Activated naive CD4-positive, alpha-beta T cell treated with anti-CD3 and anti-CD28 coated beads for 36 hours (primary cell): ENCODE data around the gene LYPD6B. TPM values are rescaled to one million over a fixed set of nuclear protein-coding genes. Genes with fewer than 3 reads are reported as not detected.
A peak's percentile ranks its signal among the peaks of the same experiment; 100 is the strongest.

ENCODE experiments used
- CTCF ChIA-PET: fragments of 350-600 bp; sonication (Branson Sonifier 250); formaldehyde crosslinking; loops from one replicate; lab custom pipeline; 2021; ENCODE audit warnings: antibody characterized with exemption; lab: Charles Lee
- DNase-seq: peaks from one replicate; pipeline ENCODE4 v3.0.0-alpha.2; 2020
- H3K27ac Mint-ChIP-seq: one replicate; pipeline ENCODE4 v1.8.0; 2021; ENCODE audit warnings: mild to moderate bottlenecking, mixed read lengths
- H3K27me3 Mint-ChIP-seq: one replicate; pipeline ENCODE4 v1.8.0; 2021; ENCODE audit warnings: low read depth, mixed read lengths
- H3K36me3 Mint-ChIP-seq: one replicate; pipeline ENCODE4 v1.8.0; 2021; ENCODE audit warnings: low read depth, mixed read lengths
- H3K4me1 Mint-ChIP-seq: one replicate; pipeline ENCODE4 v1.8.0; 2021; ENCODE audit warnings: low read depth, mixed read lengths
- H3K4me3 Mint-ChIP-seq: one replicate; pipeline ENCODE4 v1.8.0; 2021; ENCODE audit warnings: mild to moderate bottlenecking, moderate library complexity, mixed read lengths
- H3K9me3 Mint-ChIP-seq: one replicate; pipeline ENCODE4 v1.8.0; 2021; ENCODE audit warnings: mixed read lengths
- intact Hi-C: fragments of 100-400 bp; cut with micrococcal nuclease; formaldehyde crosslinking; loops from one replicate; pipeline ENCODE4 v1.15.1; 2023
- total RNA-seq, 2 experiments: library from RNA; stranded (reverse); gene quantifications; one replicate each; pipeline ENCODE4 v1.2.3, GENCODE V29; 2021

The LYPD6B gene
- total RNA-seq, 2 experiments from 2014 or later: not detected

DNA sequence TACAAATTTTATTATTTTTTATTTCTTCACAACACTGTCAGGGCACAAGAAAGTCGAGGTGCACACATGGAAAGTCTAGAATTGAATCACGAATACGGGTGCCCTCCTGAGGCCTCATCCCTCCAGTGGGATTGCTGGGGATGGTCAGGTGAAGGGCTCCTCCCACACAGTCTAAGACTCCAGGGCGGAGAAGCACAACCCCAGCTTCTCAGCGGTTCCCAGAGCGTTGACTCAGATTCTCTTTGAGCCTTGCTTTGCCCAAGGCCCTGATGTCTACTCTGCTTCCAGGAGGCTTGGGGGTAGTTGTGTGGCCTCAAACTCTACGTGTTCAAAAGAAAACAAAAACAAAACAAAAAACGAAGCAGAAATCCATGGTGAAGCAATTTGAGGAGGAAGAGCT, 108.4 kb downstream of the LYPD6B start:
- H3K27ac Mint-ChIP-seq: no peak overlapping the region
- H3K4me1 Mint-ChIP-seq: no peaks in the 10 kb centered on the region
- no peaks in the 10 kb centered on the region for H3K36me3 Mint-ChIP-seq
- no peak for DNase-seq
- no peak overlapping the region for H3K4me3 Mint-ChIP-seq
- H3K9me3 Mint-ChIP-seq: no peaks in the 10 kb centered on the region
- intact Hi-C loops: no loop called here
- CTCF ChIA-PET: interaction anchor here (0.6 kb wide), 1 partner anchor 252 kb away, joined by 4 read pairs; no protein-coding TSS in a partner anchor
- peaks cover 4% of the 10 kb centered on the region for H3K27me3 Mint-ChIP-seq

DNA sequence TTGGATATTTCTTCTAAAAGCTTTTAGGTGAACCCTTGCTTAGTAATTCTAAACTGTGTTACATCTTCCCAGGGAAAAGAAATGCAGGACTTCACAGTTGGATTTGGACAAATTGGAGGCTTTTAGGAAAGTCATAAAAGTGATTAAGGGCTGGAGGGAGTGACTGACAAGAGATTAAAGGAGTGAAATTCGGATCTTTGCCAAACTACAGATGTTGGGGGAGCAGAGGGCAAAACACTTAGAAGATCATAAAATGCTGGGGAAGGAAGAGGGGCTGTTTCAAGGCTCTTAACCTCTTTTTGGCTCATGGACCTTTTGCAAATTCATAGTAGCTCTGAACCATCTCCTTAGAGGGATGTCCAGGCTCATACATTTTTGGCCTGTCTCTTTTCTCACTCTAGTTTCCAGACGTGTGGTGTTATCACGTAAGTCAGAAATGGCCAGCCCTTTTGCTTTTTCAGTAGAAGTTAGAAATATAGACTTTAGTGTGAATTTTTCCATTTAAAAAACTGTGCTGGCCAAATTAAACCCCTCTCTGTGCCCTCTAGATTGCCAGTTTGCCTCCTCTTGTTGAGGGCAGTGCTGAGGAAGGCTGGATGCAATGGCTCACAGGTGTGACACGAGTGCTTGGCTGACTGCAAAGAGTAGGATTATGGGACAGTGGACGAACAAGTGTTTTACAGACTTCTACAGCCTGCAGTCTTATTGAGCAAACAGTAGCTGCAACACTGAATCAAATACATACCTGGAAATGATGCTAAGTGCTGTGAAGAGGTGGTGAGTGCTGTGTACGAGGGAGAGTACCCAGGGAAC, 109.9 kb downstream of the LYPD6B start:
- H3K9me3 Mint-ChIP-seq: no peaks in the 10 kb centered on the region
- peaks cover 9% of the 10 kb centered on the region for H3K27me3 Mint-ChIP-seq
- DNase-seq: no peak

DNA sequence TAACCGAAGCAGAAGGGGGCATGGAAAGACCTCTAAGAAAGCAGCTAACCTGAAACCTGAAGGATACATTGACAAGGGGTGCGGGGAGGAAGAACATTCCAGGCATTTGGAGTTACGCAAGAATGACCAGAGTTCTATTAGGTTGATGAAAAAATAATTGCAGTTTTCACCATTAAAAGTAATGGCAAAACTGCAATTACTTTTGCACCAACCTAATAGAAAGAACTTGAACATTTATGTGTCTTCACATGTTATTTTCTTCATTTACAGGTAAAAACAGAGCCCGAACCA, 110.5 kb downstream of the LYPD6B start:
- intact Hi-C loops: no loop called here
- DNase-seq: no peak
- Mint-ChIP-seq H3K27ac (no peak overlapping the region), H3K4me3 (no peak overlapping the region), H3K27me3 (peaks cover 11% of the 10 kb centered on the region), H3K9me3 (no peaks in the 10 kb centered on the region), H3K4me1 (no peaks in the 10 kb centered on the region), H3K36me3 (no peaks in the 10 kb centered on the region)
- CTCF ChIA-PET: no interaction called here

More for the DNA sequence above, 109.9 kb downstream of the LYPD6B start:
- CTCF ChIA-PET: no interaction called here
- H3K36me3 Mint-ChIP-seq: no peaks in the 10 kb centered on the region
- H3K4me1 Mint-ChIP-seq: no peaks in the 10 kb centered on the region
- H3K4me3 Mint-ChIP-seq: no peak overlapping the region
- no peak overlapping the region for H3K27ac Mint-ChIP-seq
- intact Hi-C loops: no loop called here

DNA sequence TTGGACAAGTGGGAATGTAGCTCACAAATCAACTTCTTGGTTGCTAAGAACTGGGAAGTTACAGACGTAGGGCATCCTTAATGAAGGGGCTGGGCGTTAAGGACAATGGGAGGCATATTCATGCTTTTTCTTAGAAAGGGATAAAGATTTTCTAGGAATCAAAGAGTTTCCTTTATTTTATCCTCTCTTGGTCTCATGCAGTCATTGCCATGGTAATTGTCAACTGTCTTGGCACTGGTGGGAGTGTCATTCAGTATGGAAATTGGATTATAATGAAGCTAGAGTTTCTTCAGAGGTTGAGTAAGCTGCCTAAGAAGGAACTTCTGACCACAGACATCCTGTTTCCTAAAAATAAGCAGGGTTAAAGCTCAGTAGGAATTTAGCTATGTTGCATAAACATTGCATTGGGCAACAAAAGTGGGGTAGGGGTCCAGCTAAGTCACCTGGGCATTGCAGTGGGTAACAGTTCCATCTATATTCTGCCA, 114.0 kb downstream of the LYPD6B start:
- no peak for DNase-seq
- CTCF ChIA-PET: interaction anchor here (0.6 kb wide), 1 partner anchor 24 kb away, joined by 3 read pairs; no protein-coding TSS in a partner anchor
- H3K9me3 Mint-ChIP-seq: no peaks in the 10 kb centered on the region
- no peaks in the 10 kb centered on the region for H3K36me3 Mint-ChIP-seq
- peaks cover 11% of the 10 kb centered on the region for H3K27me3 Mint-ChIP-seq
- intact Hi-C loops: no loop called here
- H3K4me3 Mint-ChIP-seq: no peak overlapping the region
- H3K4me1 Mint-ChIP-seq: no peaks in the 10 kb centered on the region
- H3K27ac Mint-ChIP-seq: no peak overlapping the region

DNA sequence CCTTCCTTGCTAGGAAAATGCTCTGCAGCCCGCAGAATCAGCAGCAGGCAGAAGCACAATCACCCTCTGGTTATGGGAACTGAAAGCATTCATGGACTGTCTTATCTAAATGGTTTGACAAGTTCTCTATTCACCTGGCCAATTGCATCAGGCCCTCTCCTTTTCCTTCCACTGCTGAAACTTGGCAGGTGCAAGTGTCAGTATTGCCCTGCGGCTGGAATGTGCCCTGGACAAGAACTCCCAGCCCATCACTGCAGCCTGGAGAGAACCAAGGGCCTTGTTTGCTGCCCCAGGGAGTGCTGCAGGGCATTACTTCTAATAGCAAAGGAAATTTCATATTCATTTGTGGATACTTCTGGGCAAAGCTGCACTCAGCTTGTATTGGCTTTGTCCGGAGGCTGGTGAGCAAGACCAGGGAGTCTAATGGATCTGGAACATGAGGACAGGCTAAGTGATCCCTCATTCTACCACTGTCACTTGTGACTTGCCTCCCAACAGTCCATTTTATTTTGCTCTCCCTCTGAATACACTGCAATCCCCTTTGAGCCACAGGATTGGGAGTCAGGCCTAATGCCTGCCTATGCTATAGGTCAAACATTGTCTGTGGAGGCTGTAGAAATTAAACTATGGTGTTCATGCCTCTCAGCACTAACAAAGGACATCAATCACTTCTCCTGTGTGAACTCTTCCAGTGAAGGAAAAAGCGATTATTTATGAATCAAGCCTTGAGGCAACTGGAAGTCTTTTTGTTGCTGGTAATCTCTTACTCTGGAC, 116.9 kb downstream of the LYPD6B start:
- no peak overlapping the region for H3K27ac Mint-ChIP-seq
- H3K4me1 Mint-ChIP-seq: peaks cover 1% of the 10 kb centered on the region
- peaks cover 14% of the 10 kb centered on the region for H3K27me3 Mint-ChIP-seq
- H3K4me3 Mint-ChIP-seq: no peak overlapping the region
- no peaks in the 10 kb centered on the region for H3K36me3 Mint-ChIP-seq
- no peaks in the 10 kb centered on the region for H3K9me3 Mint-ChIP-seq
- no peak for DNase-seq
- intact Hi-C loops: no loop called here
- CTCF ChIA-PET: no interaction called here

DNA sequence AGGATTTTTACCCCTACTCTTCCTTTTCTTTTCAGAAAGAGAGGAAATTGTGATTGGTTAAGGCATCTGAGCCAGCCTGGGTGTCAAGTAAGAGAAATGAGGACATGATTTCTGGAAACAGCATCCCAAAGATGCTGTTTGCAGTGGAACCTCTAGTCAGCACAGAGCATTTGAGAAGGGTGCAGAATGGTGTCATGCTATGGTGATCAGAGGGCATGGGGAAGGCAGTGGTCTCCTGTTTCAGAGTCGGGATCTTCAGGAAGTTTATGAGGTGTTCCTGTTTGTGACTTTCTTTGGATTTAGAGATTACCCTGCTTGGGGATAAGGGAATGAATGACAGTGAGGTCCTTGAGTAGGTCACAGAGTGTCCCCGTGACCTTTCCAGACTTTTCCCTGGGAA, 117.5 kb downstream of the LYPD6B start:
- DNase-seq: no peak

DNA sequence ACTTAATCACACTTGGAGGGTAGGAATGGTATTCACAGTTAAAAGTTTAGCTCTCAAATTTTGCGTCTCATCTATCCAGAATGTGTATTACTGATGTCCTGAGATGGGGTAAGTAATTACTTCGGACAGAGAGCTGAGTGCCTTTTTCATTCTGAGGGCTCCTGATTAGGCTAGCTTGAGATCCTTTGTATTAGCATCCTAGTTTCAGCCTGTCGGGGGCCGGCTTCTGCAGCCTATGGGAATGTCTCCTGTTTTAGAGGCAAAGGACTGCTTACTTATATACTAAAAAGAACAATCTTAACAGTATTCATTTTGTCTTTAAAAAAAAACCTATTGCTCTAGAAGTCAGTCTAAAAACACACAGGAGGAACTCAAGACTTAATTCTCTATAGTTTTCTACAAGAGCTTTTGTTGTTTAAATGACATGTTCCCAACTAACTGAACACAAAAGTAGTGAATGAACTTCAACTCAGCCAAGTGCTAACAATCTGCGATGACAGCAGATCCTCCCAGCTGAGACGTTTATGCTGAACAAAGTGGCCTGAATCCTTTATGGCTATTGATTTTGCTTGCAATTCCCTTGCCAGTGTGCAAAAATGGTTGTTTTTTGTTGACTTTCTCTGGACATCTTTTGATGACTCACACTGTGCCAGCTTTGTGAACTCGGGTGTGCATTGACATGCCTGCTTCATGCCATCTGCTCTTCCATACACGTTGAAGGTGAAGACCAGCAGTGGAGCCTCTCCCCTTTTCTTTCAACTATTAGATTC, 118.7 kb downstream of the LYPD6B start:
- Mint-ChIP-seq H3K4me3 (no peak overlapping the region), H3K27me3 (peaks cover 16% of the 10 kb centered on the region), H3K4me1 (peaks cover 14% of the 10 kb centered on the region), H3K27ac (no peak overlapping the region), H3K9me3 (no peaks in the 10 kb centered on the region), H3K36me3 (no peaks in the 10 kb centered on the region)
- intact Hi-C loops: no loop called here
- no peak for DNase-seq
- CTCF ChIA-PET: no interaction called here

More for the DNA sequence above, 117.5 kb downstream of the LYPD6B start:
- Mint-ChIP-seq H3K4me1 (peaks cover 7% of the 10 kb centered on the region), H3K27me3 (peaks cover 14% of the 10 kb centered on the region), H3K27ac (no peak overlapping the region), H3K36me3 (no peaks in the 10 kb centered on the region), H3K9me3 (no peaks in the 10 kb centered on the region), H3K4me3 (no peak overlapping the region)
- intact Hi-C loops: no loop called here
- CTCF ChIA-PET: no interaction called here

DNA sequence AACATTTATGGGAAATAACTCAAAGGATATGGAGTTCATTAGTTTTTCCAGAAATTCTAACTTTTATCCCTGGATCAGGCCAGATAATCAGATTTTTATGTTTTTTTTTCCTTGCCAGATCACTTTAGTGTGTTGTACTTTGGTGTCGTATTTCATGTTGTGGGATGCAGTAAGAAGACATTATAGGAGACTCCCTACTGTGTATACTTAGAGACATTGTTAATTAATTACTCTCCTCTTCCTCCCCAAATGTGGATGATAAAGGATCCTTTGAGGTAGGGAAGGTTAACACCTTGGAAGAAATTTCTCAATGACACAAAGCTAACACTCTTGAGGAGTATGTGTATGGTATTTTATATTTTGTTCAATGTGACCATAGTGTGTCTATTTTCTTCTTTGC, 120.5 kb downstream of the LYPD6B start:
- H3K36me3 Mint-ChIP-seq: no peaks in the 10 kb centered on the region
- H3K27me3 Mint-ChIP-seq: peaks cover 21% of the 10 kb centered on the region
- H3K4me1 Mint-ChIP-seq: peaks cover 14% of the 10 kb centered on the region
- H3K4me3 Mint-ChIP-seq: no peak overlapping the region
- H3K27ac Mint-ChIP-seq: no peak overlapping the region
- intact Hi-C loops: no loop called here
- CTCF ChIA-PET: interaction anchor here (0.7 to 0.9 kb wide), 2 partner anchors 20 to 112 kb away, joined by 3 read pairs; no protein-coding TSS in a partner anchor
- H3K9me3 Mint-ChIP-seq: no peaks in the 10 kb centered on the region
- DNase-seq: no peak

DNA sequence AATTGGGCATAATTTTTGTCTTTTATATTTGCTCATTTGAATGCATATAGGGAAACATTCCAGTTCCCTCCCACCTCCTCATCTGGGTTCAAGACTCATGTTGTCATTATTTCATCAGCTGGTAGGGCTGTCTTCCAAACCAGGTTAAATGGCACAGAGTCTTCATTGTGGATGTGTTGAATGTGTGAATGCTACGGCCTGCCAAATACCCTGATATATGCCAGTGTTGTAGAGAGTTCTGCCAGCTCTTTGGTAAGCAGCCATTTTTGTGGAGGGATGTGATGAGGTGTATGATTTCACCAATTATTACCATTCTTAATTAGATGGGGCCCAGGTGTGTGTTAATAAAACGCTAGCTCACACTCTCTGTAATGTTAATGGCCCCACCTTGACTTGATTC, 121.7 kb downstream of the LYPD6B start:
- Mint-ChIP-seq H3K9me3 (no peaks in the 10 kb centered on the region), H3K4me3 (no peak overlapping the region), H3K36me3 (no peaks in the 10 kb centered on the region), H3K27ac (no peak overlapping the region), H3K4me1 (peaks cover 14% of the 10 kb centered on the region), H3K27me3 (peaks cover 24% of the 10 kb centered on the region)
- DNase-seq: no peak
- CTCF ChIA-PET: no interaction called here
- intact Hi-C loops: loop anchor here (10.0 kb wide), 1 partner anchor 635 kb away; no protein-coding TSS in a partner anchor

DNA sequence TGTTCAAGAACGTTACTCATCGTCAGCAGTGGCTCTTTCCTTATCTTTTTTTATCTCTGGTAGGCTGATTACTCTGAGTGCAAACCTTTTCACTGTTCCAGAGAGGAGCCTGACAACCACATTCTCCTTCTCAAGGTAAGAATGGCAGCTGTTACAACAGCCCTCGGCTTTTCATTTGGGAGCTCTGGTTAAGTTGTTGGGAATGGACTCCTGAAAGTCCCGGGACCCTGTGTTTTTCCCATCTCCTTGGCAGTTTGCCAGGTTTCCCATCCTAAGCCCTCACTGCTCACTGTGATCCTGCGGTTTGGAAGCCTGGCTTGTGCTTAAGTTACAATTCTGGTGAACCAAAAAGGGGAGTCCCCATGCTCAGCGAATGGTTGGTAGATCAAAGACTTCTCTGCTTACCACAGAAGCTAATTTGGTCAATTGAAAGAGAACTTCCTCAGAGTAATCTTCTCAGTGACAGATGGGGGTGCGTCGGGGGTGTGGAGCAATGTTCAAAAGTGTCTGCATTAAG, 122.3 kb downstream of the LYPD6B start:
- intact Hi-C loops: loop anchor here (10.0 kb wide), 1 partner anchor 636 kb away; no protein-coding TSS in a partner anchor
- no peak overlapping the region for H3K27ac Mint-ChIP-seq
- peaks cover 28% of the 10 kb centered on the region for H3K27me3 Mint-ChIP-seq
- peak; percentile 41 for DNase-seq
- CTCF ChIA-PET: no interaction called here
- H3K36me3 Mint-ChIP-seq: no peaks in the 10 kb centered on the region
- H3K4me1 Mint-ChIP-seq: peaks cover 14% of the 10 kb centered on the region
- no peak overlapping the region for H3K4me3 Mint-ChIP-seq
- no peaks in the 10 kb centered on the region for H3K9me3 Mint-ChIP-seq

DNA sequence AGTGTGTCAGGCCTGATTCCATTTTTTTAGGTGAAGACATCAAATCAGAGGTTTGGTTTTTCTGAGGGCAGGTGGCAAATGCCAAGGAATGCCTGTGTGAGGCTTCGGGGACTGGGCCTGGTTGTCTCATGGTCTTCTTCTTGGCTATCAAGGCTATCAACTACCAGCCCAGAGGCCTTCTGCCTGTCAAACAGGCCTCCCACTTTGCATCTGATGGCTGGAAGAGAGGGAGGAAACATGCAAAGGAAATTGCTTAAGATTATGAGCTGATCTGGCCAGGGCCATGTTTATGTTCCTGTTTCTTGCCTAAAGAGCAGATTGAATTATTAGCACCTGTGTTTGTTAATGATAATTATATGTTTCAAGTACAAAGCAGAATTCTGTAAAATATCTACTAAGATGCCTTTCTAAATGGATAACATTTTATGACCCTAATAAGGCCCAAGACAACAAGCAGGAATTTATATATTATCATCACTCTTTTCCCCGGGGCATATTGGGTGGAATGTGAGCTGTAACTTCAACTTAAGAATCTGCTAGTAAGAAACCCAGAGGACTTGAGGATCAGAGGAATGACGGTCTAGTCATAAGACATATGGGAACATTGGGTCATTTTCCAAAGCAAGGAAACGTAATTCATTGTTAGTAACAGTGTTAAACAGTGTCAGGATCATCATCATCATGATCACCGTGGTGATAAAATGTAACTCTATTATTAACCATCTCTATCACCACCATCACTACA, 123.2 kb downstream of the LYPD6B start:
- intact Hi-C loops: loop anchor here (10.0 kb wide), 1 partner anchor 637 kb away; no protein-coding TSS in a partner anchor
- peaks cover 30% of the 10 kb centered on the region for H3K27me3 Mint-ChIP-seq
- CTCF ChIA-PET: interaction anchor here (0.6 kb wide), 1 partner anchor 22 kb away, joined by 6 read pairs; no protein-coding TSS in a partner anchor

More for the DNA sequence above, 123.2 kb downstream of the LYPD6B start:
- Mint-ChIP-seq H3K4me1 (peaks cover 14% of the 10 kb centered on the region), H3K4me3 (no peak overlapping the region), H3K27ac (no peak overlapping the region), H3K9me3 (no peaks in the 10 kb centered on the region), H3K36me3 (no peaks in the 10 kb centered on the region)
- DNase-seq: no peak
